GM12892 (cell line): Measurements from ENCODE around the gene MYB.
"Not testable (repeated sequence)": the region's sequence is repeated elsewhere in the genome, so short reads cannot be mapped to it uniquely, and the experiment has no call there.

ENCODE experiments used
- DNase-seq: peaks from one replicate; pipeline ENCODE4 v3.0.0; 2011; ENCODE audit not compliant: insufficient read length
- FAIRE-seq: peaks from 2 replicates; lab custom pipeline; 2011; peaks lifted over from hg19 to GRCh38; lab: Jason Lieb, UNC
- POLR2A ChIP-seq: IDR thresholded peaks from 2 replicates; pipeline ENCODE4 v1.6.1; 2011; ENCODE audit warnings: low read depth, low read length, control low read depth
- POLR2AphosphoS5 ChIP-seq: IDR thresholded peaks from 2 replicates; pipeline ENCODE4 v1.6.1; 2011; ENCODE audit warnings: low read depth, low read length, control low read depth
- TAF1 ChIP-seq: IDR thresholded peaks from 2 replicates; pipeline ENCODE4 v1.6.1; 2011; ENCODE audit warnings: low read depth, mild to moderate bottlenecking, control low read depth, low read length, borderline replicate concordance

MYB gene

GRCh38 chr6:135243871-135244796, 63.0 kb downstream of the MYB start:
- TF ChIP-seq TAF1 (no peak), POLR2AphosphoS5 (no peak), POLR2A (no peak)
- DNase-seq: no peak
- no peak for FAIRE-seq

DNA sequence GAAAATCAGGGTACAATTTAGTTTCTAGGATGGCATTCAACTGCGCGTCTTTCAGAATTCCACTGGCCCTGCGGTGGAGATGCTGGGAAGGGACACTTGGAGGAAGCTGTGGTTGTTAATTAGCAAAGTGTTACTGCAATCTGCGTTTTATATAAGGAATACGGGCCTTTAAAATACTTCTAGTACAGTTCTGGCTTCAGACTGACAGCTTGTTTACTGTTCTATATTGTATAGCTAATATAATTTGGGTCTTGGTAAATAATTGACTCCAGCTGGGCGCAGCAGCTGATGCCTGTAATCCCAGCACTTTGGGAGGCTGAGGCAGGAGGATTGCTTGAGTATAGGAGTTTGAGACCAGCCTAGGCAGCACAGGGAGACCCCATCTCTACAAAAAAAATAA, 63.7 kb downstream of the MYB start:
- DNase-seq (no peak), FAIRE-seq (no peak)
- no peak for TF ChIP-seq TAF1
- no peak for TF ChIP-seq POLR2A
- TF ChIP-seq POLR2AphosphoS5: no peak

GRCh38 chr6:135246412-135247012, 65.4 kb downstream of the MYB start:
- not testable (repeated sequence) for FAIRE-seq, DNase-seq

DNA sequence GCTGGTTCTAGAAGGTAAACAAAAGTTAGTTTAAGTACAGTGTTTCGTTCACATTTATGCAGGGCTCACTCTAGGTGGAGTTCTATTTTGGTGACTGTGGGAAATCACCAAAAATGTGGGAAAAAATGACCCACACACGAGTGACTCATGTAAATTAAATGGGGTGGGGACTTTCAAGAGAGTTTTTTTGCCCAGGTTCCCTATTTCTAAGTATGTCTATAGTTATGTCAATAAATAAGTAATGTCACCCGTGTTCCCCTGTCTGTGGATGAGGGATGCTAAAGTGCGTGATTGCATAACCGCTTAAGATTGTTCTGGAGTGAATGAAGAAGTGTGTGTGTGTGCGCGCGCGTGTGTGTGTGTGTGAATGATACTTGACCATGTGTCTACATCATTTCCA, 69.1 kb downstream of the MYB start:
- FAIRE-seq (no peak), DNase-seq (no peak)
- TF ChIP-seq POLR2A: no peak

- FAIRE-seq (no peak), DNase-seq (no peak)
- TF ChIP-seq POLR2A: no peak
Observed at GRCh38 chr6:135250751-135251497, 69.8 kb downstream of the MYB start.

DNA sequence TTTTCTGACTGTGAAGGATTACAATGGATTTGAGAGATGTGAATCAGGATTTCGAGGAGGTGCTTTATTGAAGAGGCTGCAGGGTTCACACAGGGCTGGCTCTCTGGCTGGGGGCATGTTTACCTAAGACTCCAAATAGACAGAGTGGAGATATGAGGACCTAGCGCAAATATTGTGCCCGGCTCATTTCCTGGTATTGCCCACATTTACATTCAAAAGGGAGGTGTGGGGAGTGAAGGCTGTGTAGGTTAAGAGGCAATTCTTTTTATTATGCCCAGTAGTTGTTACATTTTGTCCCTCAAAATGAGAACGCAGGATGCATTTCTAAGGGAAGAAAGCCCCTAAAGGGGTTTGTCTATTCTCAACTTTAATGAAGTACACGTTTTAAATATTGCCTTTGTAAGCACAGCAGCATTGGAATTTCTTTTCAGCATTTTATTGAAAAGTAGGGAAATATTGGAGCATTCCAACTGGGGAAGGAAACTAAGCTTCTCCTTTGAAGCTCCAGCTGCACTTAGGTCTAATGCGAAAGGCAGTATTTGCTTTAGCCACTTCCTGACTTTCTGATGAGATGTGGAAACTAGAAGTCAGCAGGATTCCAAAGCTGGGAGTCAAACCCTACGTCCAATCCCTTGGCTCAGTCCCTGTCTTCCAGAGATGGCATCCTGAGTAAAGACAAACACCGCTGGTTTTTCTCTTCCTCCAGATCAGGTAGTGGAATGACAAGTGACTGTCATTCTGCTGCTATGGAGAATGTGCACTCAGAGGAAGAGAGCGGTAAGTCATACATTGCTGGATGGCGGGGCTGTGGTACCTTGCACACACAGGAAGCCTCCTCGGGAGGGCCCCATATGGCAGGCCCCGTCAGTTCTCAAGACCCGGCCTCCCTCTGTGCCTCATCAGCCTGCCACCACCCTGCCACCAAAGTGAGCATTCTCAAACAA, 70.7 kb downstream of the MYB start:
- FAIRE-seq: no peak
- TF ChIP-seq POLR2A (no peak), POLR2AphosphoS5 (no peak), TAF1 (no peak)
- no peak for DNase-seq

GRCh38 chr6:135254471-135254870, 73.4 kb downstream of the MYB start:
- DNase-seq: no peak
- FAIRE-seq: no peak
- TF ChIP-seq POLR2A (no peak), POLR2AphosphoS5 (no peak), TAF1 (no peak)

- FAIRE-seq: no peak
Observed at GRCh38 chr6:135256866-135257265, 75.8 kb downstream of the MYB start.

DNA sequence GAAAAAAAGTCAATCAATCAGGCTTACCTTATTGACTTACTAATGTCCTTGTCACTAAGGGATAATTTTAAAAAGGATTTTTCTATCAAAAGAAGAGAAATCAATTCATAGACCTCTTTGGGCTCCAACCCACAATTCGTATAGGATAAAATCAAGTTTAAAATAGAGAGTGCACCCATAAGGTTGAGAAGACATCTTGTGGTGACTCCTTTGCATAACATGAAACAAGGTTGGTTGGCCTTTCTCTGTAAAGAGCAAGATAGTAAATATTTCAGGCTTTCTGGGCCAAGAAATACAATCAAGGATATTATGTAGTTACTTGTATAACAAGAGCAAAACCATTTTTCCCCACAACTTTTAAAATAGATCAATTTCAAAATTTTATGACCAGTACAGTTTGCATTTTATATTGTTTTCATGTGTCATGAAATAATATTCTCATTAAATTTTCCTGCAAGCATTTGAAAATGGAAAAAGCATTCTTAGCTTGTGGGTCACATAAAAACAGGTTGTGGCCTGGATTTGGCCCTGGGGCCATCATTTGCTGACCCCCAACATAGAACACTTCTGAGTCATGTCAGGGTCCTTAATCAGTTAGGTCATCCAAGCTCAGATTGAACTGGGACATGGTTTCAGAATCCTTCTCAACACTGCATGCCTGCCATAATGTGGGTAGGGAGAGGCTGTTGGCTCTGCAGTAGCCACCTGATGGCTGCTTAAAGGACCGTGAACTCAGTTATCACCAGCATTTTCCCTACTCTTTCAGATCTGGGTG, 76.7 kb downstream of the MYB start:
- FAIRE-seq: no peak
- no peak for TF ChIP-seq TAF1
- no peak for TF ChIP-seq POLR2A
- TF ChIP-seq POLR2AphosphoS5: no peak

More at GRCh38 chr6:135256866-135257265, 75.8 kb downstream of the MYB start:
- no peak for DNase-seq
- TF ChIP-seq POLR2A: no peak
- TF ChIP-seq POLR2AphosphoS5: no peak
- no peak for TF ChIP-seq TAF1

DNA sequence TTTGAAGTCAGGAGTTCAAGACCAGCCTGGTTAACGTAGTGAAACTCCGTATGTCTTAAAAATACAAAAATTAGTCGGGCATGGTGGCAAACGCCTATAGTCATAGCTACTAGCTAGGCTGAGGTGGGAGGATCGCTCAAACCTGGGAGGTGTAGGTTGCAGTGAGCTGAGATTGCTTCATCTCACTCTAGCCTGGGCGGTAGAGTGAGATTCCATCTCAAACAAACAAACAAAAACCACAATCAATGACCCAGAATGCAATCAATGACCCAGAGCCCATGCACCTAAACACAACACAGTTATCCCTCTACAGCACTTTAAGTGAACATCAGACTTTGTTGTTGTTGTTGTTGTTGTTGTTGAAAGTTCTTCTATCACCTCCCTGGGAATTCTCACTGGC, 77.9 kb downstream of the MYB start:
- DNase-seq (no peak), FAIRE-seq (no peak)
- TF ChIP-seq POLR2AphosphoS5: no peak
- no peak for TF ChIP-seq TAF1
- no peak for TF ChIP-seq POLR2A

More for the DNA sequence above, 76.7 kb downstream of the MYB start:
- no peak for DNase-seq

DNA sequence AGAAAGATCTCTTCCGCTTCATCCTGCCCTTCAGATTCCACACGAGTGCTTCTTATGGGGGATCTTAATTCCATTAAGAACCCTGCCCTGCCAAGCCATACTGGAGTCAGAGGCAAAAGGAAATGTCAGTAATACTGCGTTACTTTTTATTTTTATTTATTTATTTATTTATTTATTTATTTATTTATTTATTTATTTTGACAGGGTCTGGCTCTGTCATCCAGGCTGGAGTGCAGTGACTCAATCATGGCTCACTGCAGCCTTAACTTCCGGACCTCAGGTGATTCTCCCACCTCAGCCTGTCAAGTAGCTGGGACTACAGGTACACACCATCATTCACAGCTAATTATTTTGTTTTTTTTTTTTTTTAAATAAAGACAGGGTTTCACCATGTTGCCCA, 79.5 kb downstream of the MYB start:
- TF ChIP-seq POLR2AphosphoS5 (no peak), TAF1 (no peak), POLR2A (no peak)
- no peak for DNase-seq
- FAIRE-seq: no peak
